ENCODE results near the gene APBA2. TPM values are rescaled to one million over a fixed set of nuclear protein-coding genes. Genes with fewer than 3 reads are reported as not detected.

The APBA2 gene
- total RNA-seq, 4 donors from 2014 or later, result 7.7 to 14.4 (median 11.6) TPM

- WGBS, 2 donors, result 97 to 98% methylated on average over 1 of the region's 1 CpG
- intact Hi-C loops (cut with DNase I), result no loop called here
- no peak for TF ChIP-seq CTCF (IDR thresholded peaks at IDR 0.05)
- TF ChIP-seq POLR2A (IDR thresholded peaks at IDR 0.05), result no peak
Observed at GRCh38 chr15:28964098-28964497, 78.3 kb downstream of the APBA2 start.

GRCh38 chr15:28967066-28967465 is 81.3 kb downstream of the APBA2 start:
- Histone ChIP-seq H3K27me3 (no peaks in the 10 kb centered on the region), H3K36me3 (no peaks in the 10 kb centered on the region), H3K27ac (no peak overlapping the region), H3K9me3 (no peaks in the 10 kb centered on the region), H3K4me3 (replicated peaks in 1 of 3) (no peak overlapping the region), H3K4me1 (no peaks in the 10 kb centered on the region)
- intact Hi-C loops (cut with DNase I), result no loop called here
- DNase-seq, result no peak
- no peak for TF ChIP-seq POLR2A (IDR thresholded peaks at IDR 0.05)
- TF ChIP-seq CTCF (IDR thresholded peaks at IDR 0.05), result no peak

More at GRCh38 chr15:28964098-28964497, 78.3 kb downstream of the APBA2 start:
- no peaks in the 10 kb centered on the region for H3K4me1 ChIP-seq
- no peak overlapping the region for H3K4me3 ChIP-seq (replicated peaks in 1 of 3)
- DNase-seq, result no peak
- no peaks in the 10 kb centered on the region for H3K36me3 ChIP-seq
- no peak overlapping the region for H3K27ac ChIP-seq
- H3K9me3 ChIP-seq, result no peaks in the 10 kb centered on the region
- H3K27me3 ChIP-seq, result no peaks in the 10 kb centered on the region

DNA sequence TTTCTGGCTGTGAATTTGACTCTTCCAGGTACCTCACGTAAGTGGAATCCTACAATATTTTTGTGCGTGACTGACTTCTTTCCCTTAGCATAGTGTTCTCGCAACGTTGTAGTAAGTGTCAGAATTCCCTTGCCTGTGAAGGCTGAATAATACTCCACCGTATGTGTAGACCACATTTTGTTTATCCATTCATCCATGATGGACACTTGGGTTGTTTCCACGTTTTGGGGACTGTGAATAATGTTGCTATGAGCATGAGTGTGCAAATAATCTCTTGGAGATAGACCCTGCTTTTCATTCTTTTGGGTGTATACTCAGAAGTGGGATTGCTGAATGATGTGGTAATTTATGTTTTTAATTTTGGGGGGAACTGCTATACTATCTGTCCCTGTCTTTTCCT is 82.2 kb downstream of the APBA2 start:
- no peaks in the 10 kb centered on the region for H3K9me3 ChIP-seq
- no peaks in the 10 kb centered on the region for H3K27me3 ChIP-seq
- intact Hi-C loops (cut with DNase I), result no loop called here

DNA sequence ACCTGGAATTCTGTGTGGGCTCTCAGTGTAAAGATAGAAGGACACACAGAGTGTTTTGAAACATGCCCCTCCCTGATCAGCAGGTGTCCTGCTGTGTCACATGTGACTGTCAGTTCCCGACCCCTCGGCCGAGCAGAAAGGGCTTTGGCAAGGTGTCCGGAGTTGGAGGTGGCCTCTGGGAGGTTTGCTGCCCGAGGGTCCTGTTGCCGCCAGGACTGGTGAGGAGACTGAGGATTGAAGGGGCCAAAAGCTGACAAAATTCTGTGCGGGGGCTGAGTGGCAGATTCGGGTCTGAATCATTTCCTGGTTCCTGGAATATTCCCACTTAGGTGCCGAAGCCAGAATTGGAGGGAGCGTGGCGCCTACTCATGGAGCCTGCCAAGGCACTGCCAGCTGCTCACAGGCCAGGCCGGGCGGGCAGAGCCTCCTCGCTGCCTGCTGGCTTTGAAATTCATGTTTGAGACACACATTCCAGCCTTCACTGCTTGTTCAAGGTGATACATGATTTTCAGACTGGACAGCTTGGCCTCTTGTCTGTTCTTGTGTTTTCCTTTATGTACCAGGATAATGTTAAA is 83.8 kb downstream of the APBA2 start:
- intact Hi-C loops (cut with DNase I), result no loop called here
- no peak overlapping the region for H3K4me3 ChIP-seq (replicated peaks in 1 of 3)
- no peak overlapping the region for H3K27ac ChIP-seq
- no peak for DNase-seq
- H3K9me3 ChIP-seq, result no peaks in the 10 kb centered on the region
- TF ChIP-seq CTCF (IDR thresholded peaks at IDR 0.05) (no peak), POLR2A (IDR thresholded peaks at IDR 0.05) (no peak)
- H3K27me3 ChIP-seq, result no peaks in the 10 kb centered on the region
- H3K4me1 ChIP-seq, result no peaks in the 10 kb centered on the region
- H3K36me3 ChIP-seq, result no peaks in the 10 kb centered on the region
- WGBS, 2 donors, result 91 to 92% methylated on average over 9 to 13 of the region's 14 CpGs

More for the DNA sequence above, 82.2 kb downstream of the APBA2 start:
- 76 to 84% methylated on average over 6 of the region's 6 CpGs for WGBS, 2 donors
- Histone ChIP-seq H3K4me3 (replicated peaks in 1 of 3) (no peak overlapping the region), H3K36me3 (no peaks in the 10 kb centered on the region), H3K4me1 (no peaks in the 10 kb centered on the region), H3K27ac (no peak overlapping the region)
- no peak for TF ChIP-seq CTCF (IDR thresholded peaks at IDR 0.05)
- no peak for TF ChIP-seq POLR2A (IDR thresholded peaks at IDR 0.05)
- DNase-seq, result no peak

DNA sequence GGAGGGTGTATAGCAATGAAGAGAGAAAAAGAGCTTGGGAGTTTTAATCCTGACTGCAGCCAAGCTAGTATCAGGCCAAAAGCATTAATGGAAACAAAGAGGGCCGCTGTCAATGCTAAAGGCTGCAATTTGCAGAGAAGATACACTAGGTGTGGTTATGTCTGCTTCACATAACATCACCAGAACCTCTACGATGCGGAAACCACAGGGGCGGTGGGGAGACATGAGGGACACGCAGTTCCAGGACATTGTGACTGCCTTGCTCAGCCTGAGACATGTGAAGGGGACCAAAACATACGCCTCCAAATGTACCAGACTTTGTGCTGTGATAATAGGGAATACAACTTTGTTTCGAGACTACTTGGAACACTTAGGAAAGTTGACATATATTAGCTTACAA is 88.4 kb downstream of the APBA2 start:
- no peaks in the 10 kb centered on the region for H3K36me3 ChIP-seq
- H3K27me3 ChIP-seq, result no peaks in the 10 kb centered on the region
- DNase-seq, result no peak
- H3K4me1 ChIP-seq, result no peaks in the 10 kb centered on the region
- WGBS, 2 donors, result 94 to 96% methylated on average over 7 of the region's 7 CpGs
- no peak overlapping the region for H3K4me3 ChIP-seq (replicated peaks in 1 of 3)
- H3K9me3 ChIP-seq, result no peaks in the 10 kb centered on the region
- H3K27ac ChIP-seq, result no peak overlapping the region
- intact Hi-C loops (cut with DNase I), result no loop called here
- no peak for TF ChIP-seq POLR2A (IDR thresholded peaks at IDR 0.05)
- no peak for TF ChIP-seq CTCF (IDR thresholded peaks at IDR 0.05)
